Stomach smooth muscle (tissue), 2 donors: ENCODE data around the gene WNK2.

ENCODE experiments used
- H3K27ac ChIP-seq: one replicate; pipeline ENCODE4 v1.7.0; 2013; ENCODE audit warnings: mild to moderate bottlenecking, low read length, inconsistent platforms
- H3K27me3 ChIP-seq, 2 donors: one replicate each; pipeline ENCODE4 v1.7.0; 2013; ENCODE audit warnings: low read length in 2 of 2; ENCODE audit not compliant: insufficient read depth in 2 of 2, control insufficient read depth in 1 of 2
- H3K36me3 ChIP-seq, 2 donors: one replicate each; pipeline ENCODE4 v1.7.0; 2013; ENCODE audit warnings: low read length in 2 of 2; ENCODE audit not compliant: control insufficient read depth in 2 of 2, insufficient read depth in 2 of 2
- H3K4me1 ChIP-seq: one replicate; pipeline ENCODE4 v1.7.0; 2013; ENCODE audit warnings: low read length; ENCODE audit not compliant: control insufficient read depth, insufficient read depth
- H3K4me3 ChIP-seq, 2 donors: one replicate each; pipeline ENCODE4 v1.7.0; 2013; ENCODE audit warnings: low read length in 2 of 2
- H3K9ac ChIP-seq, 2 donors: one replicate each; pipeline ENCODE4 v1.7.0; 2013; ENCODE audit warnings: low read length in 2 of 2, mild to moderate bottlenecking in 1 of 2
- H3K9me3 ChIP-seq, 2 donors: one replicate each; pipeline ENCODE4 v1.7.0; 2013; ENCODE audit warnings: low read length in 2 of 2; ENCODE audit not compliant: control insufficient read depth in 2 of 2
- donor health status: healthy.
- donor health status: Pancreatic carcinoma.

Gene WNK2

DNA sequence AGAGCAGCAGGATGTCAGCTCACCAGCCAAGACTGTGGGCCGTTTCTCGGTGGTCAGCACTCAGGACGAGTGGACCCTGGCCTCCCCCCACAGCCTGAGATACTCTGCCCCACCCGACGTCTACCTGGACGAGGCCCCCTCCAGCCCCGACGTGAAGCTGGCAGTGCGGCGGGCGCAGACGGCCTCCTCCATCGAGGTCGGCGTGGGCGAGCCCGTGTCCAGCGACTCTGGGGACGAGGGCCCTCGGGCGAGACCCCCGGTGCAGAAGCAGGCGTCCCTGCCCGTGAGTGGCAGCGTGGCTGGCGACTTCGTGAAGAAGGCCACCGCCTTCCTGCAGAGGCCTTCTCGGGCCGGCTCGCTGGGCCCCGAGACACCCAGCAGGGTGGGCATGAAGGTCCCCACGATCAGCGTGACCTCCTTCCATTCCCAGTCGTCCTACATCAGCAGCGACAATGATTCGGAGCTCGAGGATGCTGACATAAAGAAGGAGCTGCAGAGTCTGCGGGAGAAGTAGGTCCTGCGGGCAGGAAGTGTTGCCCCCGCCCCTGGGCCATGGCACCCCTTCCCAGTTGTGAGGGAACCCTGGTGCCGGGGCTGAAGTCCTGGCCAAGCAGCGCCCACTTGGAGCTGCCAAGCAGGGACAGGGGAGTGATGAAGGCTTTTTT is 108.9 kb downstream of the WNK2 start:
- Histone ChIP-seq H3K9me3 (no peaks in the 10 kb centered on the region), H3K36me3 (peaks cover 9 to 13% of the 10 kb centered on the region in 2 donors), H3K4me3 (no peak overlapping the region), H3K27me3 (no peaks in the 10 kb centered on the region), H3K27ac (no peak overlapping the region), H3K4me1 (no peaks in the 10 kb centered on the region), H3K9ac (no peak overlapping the region)

GRCh38 chr9:93294011-93294410 is 110.1 kb downstream of the WNK2 start:
- Histone ChIP-seq H3K9me3 (no peaks in the 10 kb centered on the region), H3K9ac (no peak overlapping the region), H3K4me1 (peaks cover 1% of the 10 kb centered on the region), H3K27ac (no peak overlapping the region), H3K4me3 (no peak overlapping the region), H3K27me3 (no peaks in the 10 kb centered on the region), H3K36me3 (peaks cover 18 to 21% of the 10 kb centered on the region in 2 donors)

DNA sequence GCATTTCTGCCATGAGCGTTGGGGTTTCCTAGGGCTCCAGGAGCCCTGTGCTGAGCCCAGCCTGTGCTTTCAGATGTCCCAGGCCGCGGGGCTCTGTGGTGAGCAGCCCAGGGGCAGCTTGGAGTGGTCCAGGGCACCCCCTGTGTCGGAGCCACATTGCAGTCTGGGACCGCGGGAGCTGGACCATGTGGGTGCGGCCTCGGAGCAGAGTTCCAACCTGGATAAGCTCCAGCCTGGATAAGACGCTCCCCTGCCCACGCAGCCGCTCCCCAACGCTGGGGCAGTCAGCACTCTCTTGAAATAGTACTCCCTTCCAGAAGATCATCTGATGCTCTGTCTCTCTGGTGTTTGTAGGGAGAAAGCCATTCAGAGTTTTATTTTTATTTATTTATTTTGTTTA is 111.1 kb downstream of the WNK2 start:
- no peak overlapping the region for H3K4me3 ChIP-seq
- H3K27me3 ChIP-seq, result no peaks in the 10 kb centered on the region
- H3K27ac ChIP-seq, result no peak overlapping the region
- H3K4me1 ChIP-seq, result peaks cover 2% of the 10 kb centered on the region
- no peak overlapping the region for H3K9ac ChIP-seq
- no peaks in the 10 kb centered on the region for H3K9me3 ChIP-seq
- H3K36me3 ChIP-seq, result peaks cover 18 to 21% of the 10 kb centered on the region in 2 donors

DNA sequence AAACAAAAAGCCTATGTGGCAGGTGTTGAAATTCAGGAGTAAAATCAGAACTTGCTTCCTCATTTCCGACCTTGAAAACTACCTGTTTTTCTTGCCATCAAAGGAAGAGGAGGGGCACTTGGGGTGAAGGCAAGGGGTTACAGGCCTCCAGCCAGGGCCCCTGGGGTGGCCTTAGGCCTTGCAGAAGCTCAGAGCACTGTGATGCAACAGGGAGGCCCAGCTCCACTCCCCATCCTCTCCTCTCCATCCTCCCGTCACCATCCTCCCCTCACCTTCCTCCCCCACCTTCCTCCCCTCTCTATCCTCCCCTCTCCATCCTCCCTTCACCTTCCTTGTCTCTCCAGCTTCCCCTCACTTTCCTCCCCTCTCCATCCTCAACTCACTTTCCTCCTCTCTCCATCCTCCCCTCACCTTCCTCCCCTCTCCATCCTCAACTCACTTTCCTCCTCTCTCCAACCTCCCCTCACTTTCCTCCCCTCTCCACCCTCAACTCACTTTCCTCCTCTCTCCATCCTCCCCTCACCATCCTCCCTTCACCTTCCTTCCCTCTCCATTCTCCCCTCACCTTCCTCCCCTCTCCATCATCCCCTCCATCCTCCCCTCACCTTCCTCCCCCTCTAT is 111.6 kb downstream of the WNK2 start:
- no peaks in the 10 kb centered on the region for H3K27me3 ChIP-seq
- H3K4me3 ChIP-seq, result no peak overlapping the region
- H3K4me1 ChIP-seq, result peaks cover 2% of the 10 kb centered on the region
- no peak overlapping the region for H3K27ac ChIP-seq
- no peaks in the 10 kb centered on the region for H3K9me3 ChIP-seq
- H3K36me3 ChIP-seq, result peaks cover 21% of the 10 kb centered on the region in 2 donors
- H3K9ac ChIP-seq, result no peak overlapping the region

DNA sequence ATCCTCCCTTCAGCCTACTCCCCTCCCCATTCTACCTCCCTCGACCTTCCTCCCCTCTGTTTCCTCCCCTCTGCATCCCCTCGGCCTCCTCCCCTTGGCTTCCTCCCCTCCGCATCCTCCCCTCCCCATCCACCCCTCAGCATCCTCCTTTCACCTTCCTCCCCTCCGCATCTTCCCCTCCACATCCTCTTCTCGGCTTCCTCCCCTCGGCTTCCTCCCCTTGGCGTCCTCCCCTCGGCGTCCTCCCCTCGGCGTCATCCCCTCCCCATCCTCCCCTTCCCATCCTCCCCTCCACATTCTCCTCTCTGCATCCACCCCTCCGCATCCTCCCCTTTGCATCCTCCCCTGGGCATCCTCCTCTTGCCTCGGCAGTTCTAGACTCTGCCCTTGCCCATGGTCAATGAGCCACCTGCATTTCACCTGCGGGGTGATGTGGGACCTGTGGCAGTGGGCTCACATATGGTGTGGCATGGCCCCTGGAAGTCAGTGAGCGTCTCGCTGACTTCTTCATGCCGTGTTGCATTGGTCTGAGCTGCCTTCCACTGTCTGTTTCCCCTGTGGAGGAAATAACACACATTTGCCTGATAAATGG is 113.0 kb downstream of the WNK2 start:
- H3K9me3 ChIP-seq, result no peaks in the 10 kb centered on the region

GRCh38 chr9:93297659-93298497 is 113.9 kb downstream of the WNK2 start:
- Histone ChIP-seq H3K36me3 (peaks cover 14 to 23% of the 10 kb centered on the region in 2 donors), H3K9ac (no peak overlapping the region), H3K4me1 (peaks cover 2% of the 10 kb centered on the region), H3K27ac (no peak overlapping the region), H3K27me3 (no peaks in the 10 kb centered on the region), H3K9me3 (no peaks in the 10 kb centered on the region), H3K4me3 (no peak overlapping the region)

More for the DNA sequence above, 113.0 kb downstream of the WNK2 start:
- no peak overlapping the region for H3K4me3 ChIP-seq
- peaks cover 21 to 23% of the 10 kb centered on the region in 2 donors for H3K36me3 ChIP-seq
- H3K4me1 ChIP-seq, result peaks cover 2% of the 10 kb centered on the region
- H3K27me3 ChIP-seq, result no peaks in the 10 kb centered on the region
- H3K27ac ChIP-seq, result no peak overlapping the region
- no peak overlapping the region for H3K9ac ChIP-seq

DNA sequence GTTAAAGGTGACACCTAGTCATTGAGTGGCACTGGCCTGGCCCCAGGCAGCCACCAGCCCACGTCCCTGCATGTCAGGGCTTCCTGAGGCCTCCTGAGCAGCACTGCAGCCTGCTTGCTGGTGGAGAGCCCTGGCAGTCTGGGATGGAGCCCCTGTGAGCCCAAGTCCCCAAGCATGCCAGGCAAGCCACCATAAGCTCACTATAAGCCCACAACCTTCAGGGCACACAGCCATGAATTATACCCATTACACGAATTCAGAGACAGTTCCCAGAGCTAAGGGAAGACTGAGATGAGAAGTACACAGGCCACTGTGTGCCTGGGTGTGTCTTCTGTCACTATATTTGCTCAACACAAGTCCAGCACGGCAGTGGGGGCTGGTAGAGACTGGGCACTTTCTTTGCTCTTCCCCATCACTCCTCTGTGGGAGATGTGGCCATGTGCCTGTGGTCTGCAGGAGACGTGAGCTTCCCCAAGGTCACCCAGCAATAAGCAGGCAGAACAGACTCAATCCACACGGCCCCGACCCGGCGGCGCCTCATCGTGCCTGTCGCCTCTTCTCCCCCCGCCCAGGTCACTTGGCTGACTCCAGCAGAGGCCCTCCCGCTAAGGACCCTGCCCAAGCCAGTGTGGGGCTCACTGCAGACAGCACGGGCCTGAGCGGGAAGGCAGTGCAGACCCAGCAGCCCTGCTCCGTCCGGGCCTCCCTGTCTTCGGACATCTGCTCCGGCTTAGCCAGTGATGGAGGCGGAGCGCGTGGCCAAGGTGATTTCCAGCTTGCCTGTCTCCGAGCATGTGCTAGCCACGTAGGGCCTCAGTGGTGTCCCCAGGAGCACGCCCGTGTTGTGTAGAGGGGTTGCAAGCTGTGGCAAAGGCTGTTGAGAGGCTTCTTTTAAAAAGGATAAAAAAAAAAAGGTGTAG is 114.8 kb downstream of the WNK2 start:
- Histone ChIP-seq H3K4me3 (no peak overlapping the region), H3K36me3 (peaks cover 14 to 20% of the 10 kb centered on the region in 2 donors), H3K4me1 (peaks cover 2% of the 10 kb centered on the region), H3K27me3 (no peaks in the 10 kb centered on the region), H3K27ac (no peak overlapping the region), H3K9ac (no peak overlapping the region), H3K9me3 (no peaks in the 10 kb centered on the region)

- no peaks in the 10 kb centered on the region for H3K27me3 ChIP-seq
- H3K9ac ChIP-seq, result no peak overlapping the region
- peaks cover 4% of the 10 kb centered on the region for H3K4me1 ChIP-seq
- H3K9me3 ChIP-seq, result no peaks in the 10 kb centered on the region
- peaks cover 8 to 17% of the 10 kb centered on the region in 2 donors for H3K36me3 ChIP-seq
- H3K27ac ChIP-seq, result no peak overlapping the region
- H3K4me3 ChIP-seq, result no peak overlapping the region
Measured at GRCh38 chr9:93299418-93300174, 115.7 kb downstream of the WNK2 start.

- Histone ChIP-seq H3K27ac (no peak overlapping the region), H3K36me3 (peaks cover 8 to 17% of the 10 kb centered on the region in 2 donors), H3K4me1 (peaks cover 4% of the 10 kb centered on the region), H3K9ac (no peak overlapping the region), H3K9me3 (no peaks in the 10 kb centered on the region), H3K27me3 (no peaks in the 10 kb centered on the region), H3K4me3 (no peak overlapping the region)
Measured at GRCh38 chr9:93300175-93300572, 116.2 kb downstream of the WNK2 start.
